H54 (cell line): Measurements from ENCODE around the gene HYKK.
A peak's percentile ranks its signal among the peaks of the same experiment; 100 is the strongest.
"Not testable (repeated sequence)": the region's sequence is repeated elsewhere in the genome, so short reads cannot be mapped to it uniquely, and the experiment has no call there.

ENCODE experiments used
- DNase-seq: peaks from one replicate; pipeline ENCODE4 v3.0.0; 2011; ENCODE audit warnings: low spot score, mixed read lengths; ENCODE audit not compliant: insufficient read length
- FAIRE-seq: peaks from 3 replicates; lab custom pipeline; 2011; peaks lifted over from hg19 to GRCh38; lab: Jason Lieb, UNC
- POLR2A ChIP-seq: IDR thresholded peaks from 2 replicates; pipeline ENCODE4 v1.6.1; 2011; ENCODE audit warnings: low read depth, mild to moderate bottlenecking, low read length

HYKK gene, protein sequence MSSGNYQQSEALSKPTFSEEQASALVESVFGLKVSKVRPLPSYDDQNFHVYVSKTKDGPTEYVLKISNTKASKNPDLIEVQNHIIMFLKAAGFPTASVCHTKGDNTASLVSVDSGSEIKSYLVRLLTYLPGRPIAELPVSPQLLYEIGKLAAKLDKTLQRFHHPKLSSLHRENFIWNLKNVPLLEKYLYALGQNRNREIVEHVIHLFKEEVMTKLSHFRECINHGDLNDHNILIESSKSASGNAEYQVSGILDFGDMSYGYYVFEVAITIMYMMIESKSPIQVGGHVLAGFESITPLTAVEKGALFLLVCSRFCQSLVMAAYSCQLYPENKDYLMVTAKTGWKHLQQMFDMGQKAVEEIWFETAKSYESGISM

DNA sequence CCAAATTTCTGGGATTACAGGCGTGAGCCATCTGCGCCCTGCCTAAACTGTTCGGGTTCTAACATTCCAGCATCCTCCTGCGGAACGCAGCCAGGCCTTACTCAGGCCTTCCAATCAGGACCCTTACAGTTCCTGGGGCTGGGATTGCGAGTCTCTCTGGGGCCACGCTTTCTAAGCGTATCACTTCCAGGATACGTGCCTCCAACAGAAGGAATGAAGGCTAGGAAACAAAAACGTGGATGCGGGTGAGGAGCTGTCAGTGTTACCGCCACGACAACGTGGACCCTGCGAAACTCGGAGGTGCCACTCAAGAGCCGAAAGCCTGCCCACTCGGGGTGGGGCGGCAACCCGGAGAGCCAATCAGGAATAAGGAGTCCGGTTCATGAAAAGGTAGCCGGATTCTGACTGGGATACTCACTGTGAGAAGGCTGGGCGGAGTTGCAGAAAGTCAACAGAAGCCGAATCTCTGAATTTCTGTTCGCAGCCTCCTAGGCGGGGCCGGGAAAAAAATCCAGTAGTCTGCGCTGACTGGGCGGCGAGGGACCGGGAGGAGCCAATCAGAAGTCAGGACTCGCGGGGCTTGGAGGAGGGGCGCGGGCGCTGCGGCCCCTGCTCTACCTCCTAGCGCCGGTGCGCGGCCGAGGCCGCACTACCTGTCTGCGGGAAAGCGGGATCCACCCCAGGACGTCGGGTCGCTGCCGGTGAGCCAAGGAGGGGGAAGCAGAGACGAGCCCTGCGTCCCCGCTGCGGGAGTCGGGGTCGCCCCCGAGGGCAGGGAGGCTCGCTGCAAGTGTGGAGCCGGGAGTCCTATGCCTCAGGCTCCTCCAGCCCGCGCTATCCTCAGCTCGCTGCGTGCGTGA lies at the start of gene HYKK:
Gene HYKK, plus strand, starts transcription at position 607 of the 860 bp plus-strand sequence. CDS start 5,512 bp downstream, outside the sequence.
- TF ChIP-seq POLR2A = peak; percentile 61
- FAIRE-seq (peak; percentile 62), DNase-seq (peak; percentile 82)

DNA sequence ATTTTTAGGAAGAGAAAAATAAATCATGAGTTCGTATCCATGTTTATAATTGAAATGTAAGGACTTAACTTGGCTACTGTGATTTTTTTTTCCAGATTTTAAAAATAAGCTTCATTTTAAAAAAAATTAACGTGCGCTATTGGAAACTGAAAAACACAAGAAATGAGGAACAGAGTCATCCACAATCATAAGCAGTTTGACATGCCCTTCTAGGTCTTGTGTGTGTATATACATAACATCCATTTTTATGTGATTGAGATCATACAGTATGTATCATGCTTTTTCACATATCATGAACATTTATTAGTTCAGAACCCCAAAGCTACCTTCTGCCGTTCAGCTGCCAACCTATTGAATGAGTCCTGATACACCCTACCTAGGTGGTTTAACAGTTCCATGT lies 46.6 kb upstream of the HYKK start:
- TF ChIP-seq POLR2A = no peak
- FAIRE-seq = no peak

DNA sequence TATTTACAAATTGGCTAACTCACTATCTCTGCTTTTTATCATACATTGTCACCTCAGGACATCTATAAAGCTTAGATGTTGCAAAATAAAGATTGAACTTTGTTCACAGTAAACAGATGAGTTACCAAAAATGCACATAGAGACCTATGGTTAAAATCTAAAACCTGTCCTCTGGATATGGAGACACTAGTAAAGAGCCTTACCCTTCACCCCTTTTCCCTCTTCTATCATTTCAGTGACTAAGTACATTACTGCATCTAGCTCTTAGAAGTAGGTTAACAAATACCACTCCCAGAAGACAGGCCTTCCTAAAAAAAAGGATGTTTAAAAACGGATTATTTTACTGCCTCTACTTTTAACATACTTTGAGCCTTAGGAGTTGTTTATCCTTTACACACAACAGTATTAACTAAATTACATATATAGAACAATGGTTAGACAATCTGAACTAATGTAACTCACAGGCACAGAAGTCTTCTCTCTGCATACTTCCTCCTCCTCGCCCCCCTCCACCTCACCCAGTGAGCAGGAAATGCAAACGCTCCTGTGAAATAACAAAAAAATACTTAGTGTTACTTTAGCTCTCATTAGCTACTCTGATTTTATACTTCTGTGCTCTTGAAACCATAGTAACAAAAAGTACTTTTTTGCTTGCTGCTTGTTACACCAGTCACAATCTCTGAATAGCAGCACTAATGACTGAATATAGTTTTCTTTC lies 46.0 kb upstream of the HYKK start:
- DNase-seq = no peak
- TF ChIP-seq POLR2A = no peak
- no peak for FAIRE-seq

More for the DNA sequence above, 46.6 kb upstream of the HYKK start:
- DNase-seq = no peak

DNA sequence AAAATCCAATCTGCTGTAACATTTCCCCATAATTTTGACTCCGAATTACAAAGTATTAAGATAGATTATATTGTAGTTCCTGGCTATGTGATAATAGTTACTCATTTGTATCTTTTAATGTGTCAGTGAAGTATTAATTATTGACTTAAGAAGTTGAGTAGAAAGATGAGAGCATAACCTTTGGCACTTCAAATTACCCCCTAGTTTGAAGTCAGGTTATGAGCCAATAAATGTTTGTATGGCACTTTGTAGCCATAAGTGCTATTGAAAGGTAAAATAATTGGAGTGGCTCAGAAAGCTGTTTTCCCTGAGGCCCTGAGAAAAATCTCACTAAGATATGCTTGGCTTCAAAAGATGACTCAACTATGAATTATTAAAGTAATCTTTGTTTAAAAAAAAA lies 38.3 kb upstream of the HYKK start:
- no peak for TF ChIP-seq POLR2A
- DNase-seq = no peak
- FAIRE-seq = no peak

DNA sequence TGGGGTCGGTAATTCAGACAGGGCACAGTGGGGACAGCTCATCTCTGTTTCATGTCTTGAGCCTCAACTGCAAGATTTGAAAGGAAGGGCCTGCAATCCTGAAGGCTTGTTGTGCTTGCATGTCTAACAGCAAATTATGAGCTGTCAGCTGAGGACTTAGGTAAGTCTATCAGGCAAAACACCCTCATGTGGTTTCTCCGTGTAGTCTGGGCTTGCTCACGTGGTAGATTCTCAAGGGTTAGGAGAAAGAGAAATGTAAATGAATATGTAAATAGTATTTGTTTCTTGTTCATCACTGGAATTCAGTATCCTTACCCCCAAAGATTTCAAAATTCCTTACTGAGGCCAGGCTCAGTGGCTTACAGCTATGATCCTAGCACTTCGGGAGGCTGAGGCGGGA lies 30.1 kb upstream of the HYKK start:
- TF ChIP-seq POLR2A = no peak

DNA sequence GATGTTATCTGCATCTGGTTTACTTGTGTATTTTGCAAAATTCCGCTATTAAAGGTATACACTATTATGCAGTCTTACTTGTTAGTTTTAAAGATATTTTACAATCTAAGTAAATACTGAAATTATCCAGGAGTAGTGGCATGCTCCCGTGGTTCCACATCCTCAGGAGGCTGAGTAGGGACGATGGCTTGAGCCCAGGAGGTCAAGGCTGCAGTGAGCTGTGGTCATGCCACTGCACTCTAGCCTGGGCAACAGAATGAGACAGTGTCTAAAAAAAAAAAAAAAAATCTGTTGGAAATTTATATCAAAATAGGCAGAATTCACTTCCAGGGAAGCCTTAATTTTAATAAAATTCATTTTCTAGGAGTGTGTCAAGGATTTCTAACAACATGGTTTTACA lies 27.7 kb upstream of the HYKK start:
- no peak for TF ChIP-seq POLR2A
- FAIRE-seq (no peak), DNase-seq (no peak)

More for the DNA sequence above, 30.1 kb upstream of the HYKK start:
- no peak for DNase-seq
- FAIRE-seq = no peak

DNA sequence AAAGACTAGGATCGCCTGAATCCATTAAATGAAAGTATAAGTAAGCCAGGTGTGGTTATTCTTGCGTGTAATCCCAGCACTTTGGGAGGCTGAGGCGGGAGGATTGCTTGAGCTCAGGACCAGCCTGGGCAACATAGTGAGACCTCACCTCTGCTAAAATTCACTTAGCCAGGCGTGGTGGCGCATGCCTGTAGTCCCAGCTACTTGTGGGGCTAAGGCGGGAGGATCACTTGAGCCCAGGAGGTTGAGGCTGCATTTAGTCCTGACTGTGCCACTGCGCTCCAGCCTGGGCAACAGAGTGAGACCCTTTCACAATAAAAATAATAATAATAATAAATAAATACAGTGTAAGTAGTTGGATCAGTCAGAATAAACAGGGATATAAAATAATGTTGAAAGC lies 25.5 kb upstream of the HYKK start:
- TF ChIP-seq POLR2A = no peak
- DNase-seq (no peak), FAIRE-seq (no peak)

DNA sequence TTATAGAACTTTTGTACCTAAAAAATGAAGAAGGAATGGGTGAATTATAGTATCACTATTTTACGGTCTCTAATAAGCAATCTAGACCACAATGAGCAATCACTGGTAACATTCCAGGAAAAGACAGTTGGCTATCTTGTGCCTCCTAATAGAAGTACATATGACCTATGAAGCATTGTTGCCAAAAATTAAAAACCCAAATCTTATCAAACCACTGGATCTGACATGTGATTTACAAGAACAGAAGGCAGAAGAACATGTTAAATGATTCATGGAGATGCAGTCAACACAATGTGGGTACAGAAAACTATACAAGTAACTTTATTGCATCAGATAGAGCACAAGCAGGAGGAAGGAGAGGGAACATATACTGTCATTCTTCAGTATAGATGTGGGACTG lies 14.5 kb upstream of the HYKK start:
- DNase-seq (no peak), FAIRE-seq (no peak)
- TF ChIP-seq POLR2A = no peak

DNA sequence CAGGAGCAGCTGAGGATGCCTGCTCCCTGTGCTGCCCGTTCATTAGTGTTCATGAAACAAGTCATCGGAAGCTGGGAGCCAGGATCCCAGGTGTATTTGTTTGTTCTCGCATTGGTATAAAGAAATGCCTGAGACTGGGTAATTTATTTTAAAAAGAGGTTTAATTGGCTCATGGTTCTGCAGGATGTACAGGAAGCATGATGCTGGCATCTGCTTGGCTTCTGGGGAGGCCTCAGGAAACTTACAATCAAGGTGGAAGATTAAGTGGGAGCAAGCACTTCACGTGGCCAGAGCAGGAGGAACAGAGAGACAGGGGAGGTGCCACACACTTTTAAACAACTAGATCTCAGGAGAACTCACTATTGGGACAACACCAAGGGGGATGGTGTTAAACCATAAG lies 5.5 kb upstream of the HYKK start:
- DNase-seq (no peak), FAIRE-seq (no peak)
- TF ChIP-seq POLR2A = no peak

DNA sequence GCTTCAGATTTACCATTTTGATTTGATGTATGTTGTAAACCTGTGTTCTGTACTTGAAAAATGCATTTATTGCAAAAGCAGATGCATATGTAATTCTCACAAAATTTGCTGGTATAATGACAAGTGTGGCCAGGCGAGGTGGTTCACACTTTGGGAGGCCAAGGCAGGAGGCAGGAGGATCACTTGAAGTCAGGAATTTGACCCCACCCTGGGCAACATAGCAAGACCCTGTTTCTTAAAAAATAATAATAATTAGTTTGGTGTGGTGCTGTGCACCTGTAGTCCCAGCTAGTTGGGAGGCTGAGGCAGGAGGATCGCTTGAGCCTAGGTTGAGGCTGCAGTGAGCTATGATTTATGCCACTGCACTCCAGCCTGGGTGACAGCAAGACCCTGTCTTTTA lies 4.7 kb upstream of the HYKK start:
- no peak for TF ChIP-seq POLR2A
- FAIRE-seq = no peak
- DNase-seq = no peak

DNA sequence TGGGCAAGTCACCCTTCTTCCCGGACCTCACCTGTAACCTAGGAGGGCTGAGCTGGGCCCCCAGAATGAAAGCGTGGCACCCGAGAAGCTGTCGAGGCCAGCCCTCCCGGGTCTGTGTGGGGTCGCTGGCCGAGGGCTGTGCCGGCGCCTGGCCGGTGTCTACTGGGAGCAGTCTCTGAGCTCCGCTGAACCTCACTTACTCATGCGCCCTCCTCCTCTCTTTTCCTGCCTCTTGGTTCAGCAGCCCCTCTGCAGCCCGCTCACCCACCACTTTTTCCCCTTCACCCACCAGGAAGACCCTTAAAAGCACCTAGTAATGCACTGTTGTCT lies 419 bp downstream of the HYKK start:
- FAIRE-seq = no peak
- no peak for DNase-seq
- TF ChIP-seq POLR2A = no peak

DNA sequence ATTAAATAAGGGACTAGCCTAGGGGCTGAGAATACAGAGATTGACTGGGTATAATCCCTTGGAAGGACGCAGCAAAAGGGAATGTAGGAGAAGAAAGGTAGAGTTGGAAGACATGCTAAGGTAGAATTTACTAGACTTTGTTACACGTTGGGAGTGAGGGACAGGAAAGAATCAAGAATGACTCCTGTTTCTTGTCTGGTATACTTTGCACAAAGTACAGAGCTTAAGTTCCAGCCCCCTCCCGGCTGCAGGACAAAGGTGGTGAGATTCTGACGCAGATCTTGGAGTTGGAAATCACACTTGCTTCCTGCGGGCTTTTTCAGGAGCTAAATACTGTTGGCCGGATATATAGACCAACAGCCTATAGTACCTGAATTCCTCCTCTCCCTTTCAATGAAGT lies 895 bp downstream of the HYKK start:
- FAIRE-seq (no peak), DNase-seq (no peak)
- no peak for TF ChIP-seq POLR2A

DNA sequence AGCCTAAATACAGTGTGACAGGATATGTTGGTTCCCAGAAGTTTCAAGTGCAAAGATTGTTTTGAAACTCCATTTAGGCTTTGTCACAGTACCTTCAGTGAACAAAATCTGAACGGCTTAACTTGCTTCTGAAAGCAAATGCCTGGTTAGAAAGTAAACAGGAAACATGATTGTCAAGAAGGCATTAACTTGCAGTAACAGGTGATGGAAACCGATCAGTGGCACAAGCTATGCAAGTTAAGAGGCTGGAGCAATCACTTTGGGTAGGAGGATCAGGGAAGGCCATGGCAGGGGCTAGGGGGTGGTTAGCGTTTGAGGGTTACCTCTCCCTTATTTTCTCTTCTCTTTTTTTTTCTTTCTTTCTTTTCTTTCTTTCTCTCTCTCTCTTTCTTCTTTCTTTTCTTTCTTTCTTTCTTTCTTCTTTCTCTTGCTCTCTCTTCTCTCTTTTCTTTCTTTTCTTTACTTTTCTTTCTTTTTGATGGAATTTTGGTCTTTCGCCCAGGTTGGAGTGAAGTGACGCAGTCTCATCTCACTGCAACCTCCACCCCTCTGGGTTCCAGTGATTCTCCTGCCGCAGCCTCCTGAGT lies 2.4 kb downstream of the HYKK start:
- no peak for TF ChIP-seq POLR2A
- no peak for FAIRE-seq
- no peak for DNase-seq

DNA sequence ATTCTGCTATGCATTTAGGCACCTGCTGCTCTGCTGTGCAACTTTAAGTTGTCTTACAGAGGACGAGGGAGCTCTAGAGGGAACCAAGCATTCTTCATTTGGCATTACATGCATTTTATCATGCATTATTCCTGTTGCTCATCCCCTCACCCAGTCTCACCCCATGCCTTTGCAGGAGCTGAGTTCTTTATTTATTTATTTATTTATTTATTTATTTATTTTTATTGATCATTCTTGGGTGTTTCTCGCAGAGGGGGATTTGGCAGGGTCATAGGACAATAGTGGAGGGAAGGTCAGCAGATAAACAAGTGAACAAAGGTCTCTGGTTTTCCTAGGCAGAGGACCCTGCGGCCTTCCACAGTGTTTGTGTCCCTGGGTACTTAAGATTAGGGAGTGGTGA lies 12.7 kb downstream of the HYKK start:
- not testable (repeated sequence) for DNase-seq

More for the DNA sequence above, 12.7 kb downstream of the HYKK start:
- not testable (repeated sequence) for FAIRE-seq
